Hippocampal formation (tissue), 2 donors: ENCODE results near the gene CASZ1.
A peak's percentile ranks its signal among the peaks of the same experiment; 100 is the strongest.

Experiments
- DNase-seq, 2 donors: peaks; one replicate each; lab custom pipeline; 2025; lab: John Stamatoyannopoulos, UW

The CASZ1 gene, protein sequence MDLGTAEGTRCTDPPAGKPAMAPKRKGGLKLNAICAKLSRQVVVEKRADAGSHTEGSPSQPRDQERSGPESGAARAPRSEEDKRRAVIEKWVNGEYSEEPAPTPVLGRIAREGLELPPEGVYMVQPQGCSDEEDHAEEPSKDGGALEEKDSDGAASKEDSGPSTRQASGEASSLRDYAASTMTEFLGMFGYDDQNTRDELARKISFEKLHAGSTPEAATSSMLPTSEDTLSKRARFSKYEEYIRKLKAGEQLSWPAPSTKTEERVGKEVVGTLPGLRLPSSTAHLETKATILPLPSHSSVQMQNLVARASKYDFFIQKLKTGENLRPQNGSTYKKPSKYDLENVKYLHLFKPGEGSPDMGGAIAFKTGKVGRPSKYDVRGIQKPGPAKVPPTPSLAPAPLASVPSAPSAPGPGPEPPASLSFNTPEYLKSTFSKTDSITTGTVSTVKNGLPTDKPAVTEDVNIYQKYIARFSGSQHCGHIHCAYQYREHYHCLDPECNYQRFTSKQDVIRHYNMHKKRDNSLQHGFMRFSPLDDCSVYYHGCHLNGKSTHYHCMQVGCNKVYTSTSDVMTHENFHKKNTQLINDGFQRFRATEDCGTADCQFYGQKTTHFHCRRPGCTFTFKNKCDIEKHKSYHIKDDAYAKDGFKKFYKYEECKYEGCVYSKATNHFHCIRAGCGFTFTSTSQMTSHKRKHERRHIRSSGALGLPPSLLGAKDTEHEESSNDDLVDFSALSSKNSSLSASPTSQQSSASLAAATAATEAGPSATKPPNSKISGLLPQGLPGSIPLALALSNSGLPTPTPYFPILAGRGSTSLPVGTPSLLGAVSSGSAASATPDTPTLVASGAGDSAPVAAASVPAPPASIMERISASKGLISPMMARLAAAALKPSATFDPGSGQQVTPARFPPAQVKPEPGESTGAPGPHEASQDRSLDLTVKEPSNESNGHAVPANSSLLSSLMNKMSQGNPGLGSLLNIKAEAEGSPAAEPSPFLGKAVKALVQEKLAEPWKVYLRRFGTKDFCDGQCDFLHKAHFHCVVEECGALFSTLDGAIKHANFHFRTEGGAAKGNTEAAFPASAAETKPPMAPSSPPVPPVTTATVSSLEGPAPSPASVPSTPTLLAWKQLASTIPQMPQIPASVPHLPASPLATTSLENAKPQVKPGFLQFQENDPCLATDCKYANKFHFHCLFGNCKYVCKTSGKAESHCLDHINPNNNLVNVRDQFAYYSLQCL (N-terminal part only)

DNA sequence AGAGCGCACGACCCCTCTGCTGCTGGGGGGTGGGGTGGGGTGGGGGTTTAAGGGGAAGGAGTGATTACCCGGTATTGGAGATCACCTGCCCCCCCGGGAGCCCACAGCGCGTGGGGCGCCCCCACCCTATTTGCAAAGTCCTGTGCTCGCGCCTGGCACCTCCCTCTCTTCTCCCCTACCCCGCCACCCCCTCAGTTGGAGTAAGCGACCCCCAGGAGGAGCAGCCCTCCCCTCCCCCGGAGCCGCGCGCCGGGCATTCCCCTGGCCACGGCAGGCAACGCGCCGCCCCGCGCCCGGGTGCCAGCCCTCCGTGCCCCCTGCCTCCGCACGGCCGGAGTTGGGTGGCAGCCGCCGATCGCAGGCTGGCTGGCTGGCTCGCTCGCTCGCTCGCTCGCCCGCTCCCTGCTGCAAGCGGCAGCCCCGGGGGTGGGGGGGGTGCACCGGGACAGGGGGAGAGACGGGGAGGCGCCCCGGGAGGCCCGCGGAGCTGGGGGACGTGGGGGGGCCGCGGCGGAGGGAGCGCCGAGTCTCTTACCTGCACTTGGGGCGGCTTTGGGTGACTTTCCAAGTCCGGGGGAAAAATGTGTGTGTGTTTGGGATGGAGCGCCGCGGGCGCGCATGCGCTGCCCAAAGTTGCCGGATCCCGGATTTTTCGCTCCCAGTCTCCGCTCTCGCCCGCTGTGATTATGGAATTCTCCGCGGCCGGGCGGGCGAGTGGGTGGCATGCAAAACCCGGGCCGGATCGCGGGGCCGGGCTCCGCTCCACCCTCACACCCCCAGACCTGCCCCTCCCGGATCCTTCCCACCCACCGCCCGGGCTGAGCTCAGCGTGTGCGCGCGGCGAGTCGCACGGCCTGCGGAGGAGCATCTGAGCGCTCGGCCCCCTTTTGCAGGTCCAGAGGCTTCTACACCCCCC is at the start of gene CASZ1:
Gene CASZ1, minus strand, starts transcription at position 618 of the 916 bp plus-strand sequence. CDS start 102,757 bp downstream, outside the sequence.
- DNase-seq, result peak; percentile 44 to 58

DNA sequence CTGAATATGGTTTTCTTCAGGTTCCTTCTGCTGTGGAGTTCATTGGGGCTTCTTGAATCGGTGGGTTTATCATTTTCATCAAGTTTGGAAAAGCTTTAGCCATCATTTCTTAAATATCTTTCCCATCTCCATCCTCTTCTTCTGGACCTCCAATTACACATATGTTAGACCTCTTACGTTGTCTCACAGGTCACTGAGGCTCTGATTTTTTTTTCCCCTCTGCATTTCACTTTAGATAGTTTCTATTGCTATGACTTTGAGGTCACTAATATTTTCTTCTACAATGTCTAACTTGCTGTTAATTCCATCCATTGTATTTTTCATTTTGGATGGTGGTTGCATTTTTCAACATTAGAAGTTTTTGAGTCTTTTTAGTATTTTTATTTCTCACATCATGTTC is 47.3 kb upstream of the CASZ1 start:
- DNase-seq, result no peak

DNA sequence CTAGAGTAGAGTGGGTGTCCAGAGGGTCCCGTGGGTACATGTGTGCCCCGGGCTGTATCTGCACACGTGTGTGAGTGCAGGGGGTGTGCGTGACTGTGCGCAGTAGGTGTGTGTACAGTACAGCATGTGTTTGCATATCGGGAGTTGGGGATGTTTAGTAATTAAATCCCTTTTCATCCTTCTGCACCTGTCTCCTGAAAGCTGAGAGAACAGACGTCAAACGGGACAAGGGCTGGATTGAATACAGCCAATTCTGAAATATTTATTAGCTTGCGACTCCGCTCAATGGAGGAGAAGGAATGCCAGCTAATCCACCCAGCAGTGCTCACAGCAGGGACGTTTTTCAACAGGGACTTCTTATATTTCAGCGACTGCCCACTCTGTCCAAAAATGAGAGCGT is 44.7 kb upstream of the CASZ1 start:
- no peak for DNase-seq

DNA sequence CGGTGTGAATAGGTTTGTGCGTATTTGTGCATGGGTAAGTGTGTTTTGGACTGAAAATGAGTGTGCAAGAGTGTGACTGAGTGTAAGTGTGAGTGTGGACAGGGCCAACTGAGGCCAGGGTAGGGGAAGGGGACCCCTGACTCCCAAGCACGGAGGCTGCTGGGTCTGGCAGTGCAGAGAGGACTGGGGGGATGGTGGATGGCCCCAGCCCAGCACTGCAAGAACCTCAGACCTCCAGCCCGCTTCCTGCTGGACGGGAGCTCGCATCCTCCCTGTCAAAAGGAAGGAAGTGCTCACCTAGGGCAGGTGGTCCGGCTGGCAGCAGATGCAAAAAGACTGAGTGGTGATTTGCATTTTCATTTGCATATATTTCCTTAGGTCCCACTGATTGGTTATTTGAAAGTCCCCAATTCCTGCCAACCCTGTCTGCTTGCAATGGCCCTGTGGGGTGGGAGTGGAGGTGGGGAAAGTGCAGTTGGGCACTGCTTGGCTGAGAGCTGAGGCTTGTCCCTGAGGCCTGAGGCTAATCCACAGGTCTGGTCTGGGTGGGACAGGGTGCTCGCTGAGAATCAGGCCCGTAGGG is 42.8 kb upstream of the CASZ1 start:
- no peak for DNase-seq

DNA sequence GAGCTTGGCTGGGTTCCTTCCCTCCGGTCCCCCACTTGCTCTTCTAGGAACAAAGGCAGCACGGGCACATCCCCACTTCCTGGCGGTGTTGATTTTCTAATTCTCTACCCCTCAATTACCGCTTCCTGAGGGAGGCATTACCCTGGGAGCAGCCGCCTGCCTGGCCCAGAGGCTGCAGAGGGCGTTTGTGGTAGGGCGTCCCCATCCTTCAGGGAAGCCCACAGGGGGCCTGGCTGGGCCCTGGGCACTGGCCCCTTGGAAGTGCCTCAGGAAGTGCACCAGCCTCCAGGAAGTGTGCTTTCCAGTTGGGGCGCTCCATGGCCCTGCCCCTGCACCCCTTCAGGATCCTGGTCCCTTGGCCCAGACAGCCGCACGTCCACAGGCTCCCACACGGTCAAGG is 42.1 kb upstream of the CASZ1 start:
- no peak for DNase-seq

DNA sequence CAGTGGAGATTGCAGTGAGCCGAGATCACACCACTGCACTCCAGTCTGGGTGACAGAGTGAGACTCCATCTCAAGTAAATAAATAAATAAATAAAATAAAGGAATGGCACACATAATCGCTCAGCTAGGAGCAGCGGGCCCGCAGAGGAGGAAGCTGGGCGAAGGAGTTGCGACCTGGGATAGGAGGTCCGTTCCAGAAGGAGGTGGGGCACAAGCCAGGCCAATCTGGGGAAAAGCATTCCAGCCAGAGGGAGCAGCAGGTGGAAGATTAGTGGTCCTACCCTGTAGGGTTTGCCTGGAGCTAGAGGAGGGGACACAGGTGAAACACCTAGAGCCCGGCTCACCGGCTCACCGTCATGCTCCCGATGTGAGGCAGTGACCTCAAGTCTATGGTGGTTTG is 40.3 kb upstream of the CASZ1 start:
- no peak for DNase-seq

DNA sequence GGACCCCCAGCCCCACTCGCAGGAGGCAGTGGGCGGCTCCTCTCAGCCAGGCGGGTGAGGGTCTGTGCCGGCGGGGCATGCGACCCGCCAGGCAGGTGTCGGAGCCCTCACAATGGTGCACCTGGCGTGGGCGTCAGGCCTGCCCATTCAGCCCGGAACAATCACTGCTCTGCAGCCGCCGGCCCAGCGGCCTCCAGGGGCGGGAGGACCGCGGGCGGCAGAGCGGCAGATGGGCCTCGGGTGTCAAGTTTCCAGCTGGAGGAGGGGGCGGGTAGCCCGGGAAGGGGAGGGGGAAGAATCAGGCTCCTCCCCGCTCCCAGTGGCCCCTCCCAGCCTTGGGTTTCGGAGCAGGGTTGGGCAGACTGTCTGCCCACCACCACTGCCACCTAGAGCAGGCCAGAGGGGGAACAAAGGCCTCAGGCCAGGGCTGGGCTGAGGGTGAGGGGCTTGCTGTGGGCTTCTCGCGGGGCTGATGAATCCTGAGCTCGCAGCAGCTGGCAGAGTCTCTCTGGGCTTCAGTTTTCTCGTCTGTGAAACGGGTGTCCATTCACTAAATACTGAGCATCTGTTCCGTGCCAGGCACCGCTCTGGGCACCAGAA is 39.5 kb upstream of the CASZ1 start:
- no peak for DNase-seq

DNA sequence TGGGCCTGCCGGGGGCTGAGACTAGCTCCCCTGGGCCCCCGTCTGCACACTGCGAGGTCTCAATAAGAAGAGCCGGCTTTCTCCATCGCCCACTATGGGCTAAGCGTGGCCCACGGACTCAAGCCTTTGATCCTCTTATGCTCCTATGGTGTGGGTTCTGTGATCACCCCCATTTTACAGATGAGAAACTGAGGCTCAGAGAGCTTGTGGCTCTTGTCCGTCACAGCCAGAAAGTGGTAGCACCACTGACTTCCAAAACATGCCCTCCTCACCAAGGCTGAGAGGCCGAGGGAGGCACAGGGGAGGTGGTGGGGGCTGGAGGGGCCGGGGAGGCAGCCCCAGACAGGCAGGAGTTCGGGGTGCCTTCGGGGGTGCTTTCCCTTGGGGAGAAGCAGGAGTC is 39.0 kb upstream of the CASZ1 start:
- no peak for DNase-seq

DNA sequence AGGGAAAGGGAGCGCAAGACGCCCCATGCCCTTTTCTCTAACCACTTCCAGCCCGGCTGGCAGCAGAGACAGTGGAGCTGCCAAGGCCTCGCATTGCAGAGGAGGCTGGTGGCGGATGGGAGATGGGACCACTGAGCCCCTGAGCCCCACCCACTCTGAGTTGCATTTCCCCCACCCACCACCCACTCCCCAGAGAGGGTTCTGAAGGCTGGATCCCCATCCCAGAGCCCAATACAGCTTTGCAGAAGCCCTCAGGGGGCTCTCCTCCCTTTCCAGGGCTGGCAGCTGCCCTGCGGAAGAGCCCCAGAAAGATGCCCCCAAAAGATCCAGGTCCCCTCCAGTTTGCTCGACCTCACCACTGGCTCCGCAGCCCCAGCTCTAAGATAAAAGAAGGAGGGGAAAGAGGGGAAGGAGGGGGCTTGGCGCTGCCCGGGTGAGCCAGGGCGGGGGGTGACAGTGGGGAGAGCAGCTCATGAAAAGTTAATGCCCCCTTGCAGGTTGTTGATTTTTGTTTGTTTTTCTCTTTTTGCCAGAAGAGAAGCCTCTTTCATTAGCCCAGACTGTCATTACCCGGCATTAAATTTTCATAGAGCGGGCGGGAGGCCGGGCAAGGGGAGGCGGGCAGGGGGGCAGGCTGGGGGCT is 38.4 kb upstream of the CASZ1 start:
- no peak for DNase-seq

DNA sequence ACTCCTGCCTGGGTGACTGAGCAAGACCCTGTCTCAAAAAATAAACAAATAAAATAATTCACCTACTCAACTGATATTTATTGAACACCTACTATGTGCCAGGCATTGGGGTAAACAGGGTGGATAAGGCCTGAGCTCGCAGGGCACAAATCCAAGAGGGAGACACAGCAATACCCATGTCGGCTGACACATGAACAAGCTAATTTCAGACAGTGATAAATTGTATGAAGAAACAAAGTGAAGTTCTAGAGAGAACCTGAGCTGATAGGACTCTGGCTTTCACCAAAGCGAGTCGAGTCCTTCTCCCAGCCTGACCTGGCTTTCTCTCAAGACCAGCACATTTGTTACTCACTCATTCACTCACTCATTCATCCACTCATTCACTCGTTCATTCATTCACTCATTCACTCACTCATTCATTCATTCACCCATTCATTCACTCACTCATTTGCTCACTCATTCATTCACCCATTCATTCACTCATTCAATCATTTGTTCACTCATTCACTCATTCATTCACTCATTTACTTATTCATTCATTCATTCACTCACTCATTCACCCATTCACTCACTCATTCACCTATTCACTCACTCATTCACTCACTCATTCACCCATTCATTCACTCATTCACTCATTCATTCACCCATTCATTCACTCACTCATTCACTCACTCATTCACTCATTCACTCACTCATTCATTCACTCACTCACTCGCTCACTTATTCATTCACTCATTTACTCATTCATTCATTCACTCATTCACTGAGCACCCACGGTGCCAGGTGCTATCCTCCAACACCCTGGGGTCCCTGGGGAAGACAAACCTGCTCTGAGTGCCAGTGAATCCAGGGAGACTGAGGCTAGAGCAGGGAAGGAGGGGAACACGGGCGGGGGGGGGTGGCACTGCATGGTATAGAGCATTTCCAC is 37.4 kb upstream of the CASZ1 start:
- no peak for DNase-seq

DNA sequence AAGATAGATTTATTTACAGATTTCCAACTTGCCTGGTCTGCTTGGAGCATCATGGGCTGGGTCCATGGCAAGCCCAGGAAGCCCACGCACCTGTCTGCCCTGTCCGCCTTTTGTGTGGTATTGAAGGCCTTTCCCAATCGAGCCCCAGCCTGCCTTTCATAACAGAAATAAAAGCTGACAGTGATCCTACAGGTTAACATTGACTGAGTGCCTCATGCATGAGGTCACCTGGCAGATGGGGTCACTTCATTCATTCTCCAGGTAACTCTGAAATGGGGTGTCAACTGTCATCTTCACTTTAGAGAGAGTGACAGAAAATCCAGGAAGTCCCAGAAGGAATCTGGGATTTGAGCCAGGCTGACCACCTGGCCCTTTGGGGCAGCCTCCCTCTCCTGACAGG is 36.3 kb upstream of the CASZ1 start:
- DNase-seq, result no peak

DNA sequence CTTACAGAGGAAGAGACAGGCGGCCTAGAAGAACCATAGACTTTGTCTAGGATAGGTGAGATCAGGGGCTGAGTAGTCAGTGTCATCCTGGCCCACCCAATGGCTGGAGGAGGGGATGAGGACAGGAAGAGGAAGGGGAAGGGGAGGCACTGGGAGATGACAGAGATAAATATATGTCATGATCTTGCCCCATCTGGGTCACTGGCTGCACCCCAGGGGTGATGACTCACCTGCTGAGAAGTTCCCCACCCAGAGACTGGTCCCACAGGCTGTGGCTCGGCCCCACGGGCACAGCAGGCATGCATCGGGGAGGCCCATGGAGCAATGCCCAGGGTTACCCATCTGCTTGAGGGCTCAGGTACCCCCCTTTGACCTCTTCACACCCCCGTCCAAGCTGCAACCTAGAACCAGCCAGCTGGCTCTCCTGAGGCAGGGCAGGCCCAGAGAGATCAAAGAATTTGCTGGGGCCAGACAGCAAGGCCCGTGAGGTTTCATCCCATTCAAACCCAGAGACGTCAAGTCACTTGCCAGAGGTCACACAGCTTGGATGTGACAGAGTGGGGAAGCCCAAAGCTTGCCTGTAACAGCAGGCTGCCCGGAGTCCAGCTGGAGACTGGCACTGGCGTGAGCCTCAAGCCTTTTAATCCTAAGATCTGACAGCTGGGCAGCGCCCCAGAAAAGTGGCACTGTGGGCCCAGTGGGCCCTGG is 34.7 kb upstream of the CASZ1 start:
- DNase-seq, result no peak

DNA sequence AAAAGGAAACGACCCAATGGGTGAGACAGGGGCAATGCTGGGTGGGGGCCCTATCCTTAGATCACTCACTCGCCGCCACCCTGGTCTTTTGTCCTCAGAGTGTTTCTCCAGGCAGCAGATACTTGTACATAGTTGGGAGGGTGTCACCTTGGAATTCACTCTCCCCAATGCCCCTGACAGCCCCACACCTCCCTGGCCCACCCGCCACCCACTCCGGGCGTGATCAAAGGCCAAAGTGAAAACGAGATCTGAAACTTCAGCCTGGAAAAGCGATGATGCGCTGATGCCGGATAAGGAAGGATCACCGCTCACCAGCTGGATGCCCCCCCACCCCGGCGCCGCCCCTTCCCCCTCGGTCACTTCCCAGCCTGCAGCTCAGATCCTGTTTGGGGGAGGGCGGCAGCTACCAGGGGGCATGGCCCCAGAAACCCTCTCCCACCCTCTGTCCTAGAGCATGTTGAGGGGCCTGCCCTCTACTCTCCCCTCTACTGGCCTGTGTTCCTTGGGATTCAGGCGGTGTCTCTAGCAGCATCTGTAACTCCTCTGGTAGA is 33.6 kb upstream of the CASZ1 start:
- no peak for DNase-seq

DNA sequence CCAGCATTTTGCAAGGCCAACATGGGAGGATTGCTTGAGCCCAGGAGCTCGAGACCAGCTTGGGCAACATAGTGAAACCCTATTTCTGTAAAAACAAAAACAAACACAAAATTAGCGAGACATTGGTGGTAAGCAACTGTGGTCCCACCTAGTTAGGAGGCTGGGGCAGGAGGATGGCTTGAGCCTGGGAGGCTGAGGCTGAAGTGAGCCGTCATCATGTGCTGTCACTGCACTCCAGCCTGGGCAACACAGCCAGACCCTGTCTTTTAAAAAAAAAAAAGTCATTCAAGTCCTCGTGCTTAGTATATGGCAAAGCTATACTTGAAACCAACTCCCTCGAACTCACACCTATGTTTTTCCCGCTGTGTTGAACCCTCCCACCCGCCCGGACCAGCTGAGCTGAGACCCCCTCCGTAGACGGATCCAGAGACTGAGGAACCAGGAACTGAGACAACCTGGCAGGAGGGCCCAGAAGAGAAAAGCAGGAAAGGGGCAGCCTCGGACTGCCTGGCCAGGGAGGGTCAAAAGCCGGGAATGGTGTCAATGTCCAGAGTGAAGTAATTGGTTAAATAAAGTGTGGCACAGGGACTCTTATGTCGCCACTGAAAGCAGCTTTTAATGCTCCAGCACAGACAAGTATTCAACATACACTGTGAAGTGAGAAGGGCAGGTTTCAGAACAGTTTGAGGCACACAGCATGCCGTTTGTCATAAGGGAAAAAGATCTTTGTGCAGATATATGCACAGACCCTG is 32.8 kb upstream of the CASZ1 start:
- no peak for DNase-seq

DNA sequence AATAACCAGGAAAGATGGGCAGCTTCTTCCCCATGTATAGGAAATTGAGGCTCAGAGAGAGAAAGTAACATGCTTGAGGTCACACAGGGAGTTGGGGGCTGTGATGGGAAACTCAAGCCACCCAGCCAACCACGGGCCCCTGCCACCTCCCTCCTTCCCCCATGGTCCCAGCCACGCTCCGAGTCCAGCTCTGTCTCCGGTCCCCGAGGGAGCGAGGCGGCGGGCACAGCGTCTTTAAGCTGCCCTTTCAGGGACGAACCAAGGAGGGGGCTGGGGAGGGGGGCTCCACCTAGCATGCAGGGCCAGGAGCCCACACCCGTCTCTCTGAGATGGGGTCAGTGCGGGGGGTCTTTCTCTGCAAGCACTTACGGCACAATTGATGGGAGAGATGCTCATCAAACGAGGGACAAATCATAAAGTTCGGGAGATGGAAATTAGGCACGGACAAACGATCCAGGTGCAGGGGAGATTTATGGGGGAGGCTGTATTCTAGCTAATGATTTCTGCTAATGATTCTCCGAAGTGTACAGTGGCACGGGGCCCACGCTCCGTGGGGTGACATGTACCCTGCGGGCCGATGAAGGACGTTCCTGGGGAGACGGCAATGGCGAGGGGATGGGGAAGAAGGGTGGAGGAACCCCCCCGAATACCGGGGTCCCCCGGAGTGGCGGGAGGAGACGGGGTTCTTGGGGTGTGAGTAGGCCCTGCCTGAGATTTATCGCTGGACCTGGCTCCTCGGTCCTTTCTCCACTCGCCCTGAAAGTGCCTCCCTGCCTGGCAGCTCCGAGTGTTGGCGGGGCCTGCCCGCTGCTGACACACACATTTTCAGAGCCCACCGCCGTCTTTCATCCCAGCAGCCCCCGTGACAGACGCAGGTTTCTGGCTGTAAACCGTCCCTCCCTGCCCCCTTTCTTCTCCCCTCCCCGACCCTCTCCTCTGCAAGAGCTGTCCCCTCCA is 31.2 kb upstream of the CASZ1 start:
- DNase-seq, result no peak

DNA sequence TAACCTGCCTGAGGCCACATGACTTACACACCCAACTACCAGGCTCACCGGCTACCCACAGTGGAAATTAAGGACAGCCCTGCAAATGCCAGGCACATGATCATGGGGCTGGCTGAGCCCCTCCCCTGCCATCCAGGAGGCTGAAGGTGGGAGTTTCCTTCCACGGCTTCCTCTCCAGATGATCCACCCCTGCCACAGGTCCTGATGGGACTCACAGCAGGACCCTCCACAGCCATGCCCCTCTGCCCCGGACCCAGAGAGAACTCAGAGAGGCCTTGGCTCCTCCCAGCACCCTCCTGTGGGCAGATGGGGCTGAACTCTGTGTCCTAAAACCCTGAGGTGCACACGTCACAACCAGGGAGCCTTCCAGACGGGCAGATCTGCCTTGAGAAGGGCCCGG is 29.1 kb upstream of the CASZ1 start:
- DNase-seq, result no peak
